CD4-positive, alpha-beta T cell treated with Interleukin-6 for 4 hours (primary cell): ENCODE results near the gene GDI1.
A peak's percentile ranks its signal among the peaks of the same experiment; 100 is the strongest.

Source experiments
- DNase-seq: peaks from one replicate; pipeline ENCODE4 v3.0.0-alpha.2; 2020; ENCODE audit warnings: mixed read lengths

Gene GDI1

DNA sequence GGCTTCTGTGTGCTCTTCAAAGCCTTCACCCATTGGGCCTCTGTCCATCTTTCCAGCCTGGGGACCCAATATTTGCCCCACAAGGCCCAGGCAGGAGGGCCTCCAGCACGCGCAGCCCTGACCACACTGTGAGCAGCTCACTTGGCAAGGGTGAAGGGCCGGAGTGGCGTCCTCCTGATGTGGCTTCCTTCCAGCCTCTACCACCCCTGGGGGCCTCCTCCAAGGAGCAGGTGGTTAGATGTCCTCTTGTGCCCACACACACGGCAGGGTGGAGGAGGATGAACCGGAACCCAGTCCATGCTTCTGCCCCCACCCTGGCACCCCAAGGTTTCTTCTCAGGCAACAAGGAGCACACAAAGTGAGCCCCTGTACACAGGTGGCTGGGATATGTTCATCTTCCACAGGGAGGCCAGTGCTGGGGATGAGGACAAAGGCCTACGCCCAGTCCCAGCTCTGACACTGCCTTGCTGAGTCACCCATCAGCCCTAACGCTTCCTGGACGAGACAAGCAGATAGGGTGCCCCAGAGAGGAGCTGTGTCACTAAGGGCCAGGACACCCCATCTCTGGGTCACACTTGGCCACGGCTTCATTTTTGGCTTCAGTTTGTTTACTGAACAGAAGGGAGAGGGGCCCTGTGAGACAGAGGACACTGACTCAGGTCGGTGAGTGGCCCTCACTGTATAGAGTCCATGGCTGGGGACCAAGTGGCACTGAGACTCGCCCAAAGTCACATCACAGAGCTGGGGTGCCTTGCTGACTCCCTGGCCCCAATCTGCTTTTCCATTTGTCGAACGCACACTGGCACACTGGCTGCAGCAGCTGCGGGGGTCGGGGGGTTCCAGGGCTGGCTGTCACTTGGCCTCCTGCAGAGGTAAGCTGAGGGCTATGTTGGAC lies 47.5 kb downstream of the GDI1 start:
- no peak for DNase-seq

GRCh38 chrX:154485150-154486051 lies 48.4 kb downstream of the GDI1 start:
- DNase-seq = no peak

DNA sequence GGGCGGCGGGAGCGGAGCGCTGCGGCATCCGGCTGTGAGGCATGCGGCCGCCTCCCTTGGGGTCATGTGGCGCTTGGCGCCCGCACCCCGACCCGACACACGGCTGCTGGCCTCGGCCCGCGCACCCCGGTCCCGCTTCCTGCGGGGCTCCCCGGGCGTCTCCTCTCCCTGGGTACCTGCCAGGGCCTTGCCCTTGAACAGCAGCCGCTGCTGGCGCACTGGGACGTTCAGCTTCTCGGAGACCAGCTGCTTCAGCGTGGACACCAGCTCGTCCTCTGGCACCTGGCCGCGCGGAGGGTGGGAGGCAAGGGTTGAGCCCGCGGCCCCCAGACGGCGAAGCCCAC lies 49.1 kb downstream of the GDI1 start:
- peak; percentile 54 for DNase-seq

- DNase-seq = peak; percentile 69
Observed at GRCh38 chrX:154486396-154487207, 49.6 kb downstream of the GDI1 start, which contains the start of gene UBL4A. TSS of gene UBL4A (minus strand) at chrX:154486615. CDS start at chrX:154486584, 31 bp downstream.

- no peak for DNase-seq
Observed at GRCh38 chrX:154487518-154488290, 50.8 kb downstream of the GDI1 start.

DNA sequence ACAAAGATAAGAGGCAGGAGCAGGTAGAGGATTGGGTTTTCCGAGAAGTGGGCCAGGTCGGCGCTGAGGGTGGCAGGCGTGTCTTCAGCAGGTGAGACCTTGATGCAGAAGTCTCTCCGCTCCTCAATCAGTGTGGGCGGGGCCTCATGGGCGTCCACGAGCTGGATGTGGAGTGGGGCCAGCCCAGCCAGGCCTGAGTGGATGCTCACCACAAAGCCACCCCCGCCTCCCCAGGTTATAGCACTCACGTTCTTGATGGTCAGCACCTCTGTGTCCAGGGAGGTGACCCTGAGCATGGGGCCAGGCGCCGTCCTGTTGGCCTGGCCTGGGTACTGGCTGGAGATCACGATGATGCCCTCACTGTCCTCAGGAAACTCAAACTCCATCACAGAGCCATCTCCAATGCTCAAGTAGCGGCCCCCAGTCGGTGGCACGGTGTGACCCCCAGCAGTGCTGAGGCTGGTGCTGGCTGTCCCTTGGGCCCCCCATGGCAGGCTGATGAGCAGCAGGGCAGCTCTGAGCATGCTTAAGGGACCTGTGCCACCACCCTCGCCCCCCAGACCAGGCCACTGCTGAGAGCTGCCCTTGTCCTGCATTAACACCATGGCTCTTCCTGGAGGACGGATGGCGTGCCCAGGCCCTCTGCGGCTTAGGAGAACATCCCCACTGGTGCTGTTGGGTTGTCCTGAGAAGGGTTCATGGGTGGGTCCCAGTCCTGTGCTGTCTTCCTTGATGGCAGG lies 51.6 kb downstream of the GDI1 start:
- DNase-seq = no peak

DNA sequence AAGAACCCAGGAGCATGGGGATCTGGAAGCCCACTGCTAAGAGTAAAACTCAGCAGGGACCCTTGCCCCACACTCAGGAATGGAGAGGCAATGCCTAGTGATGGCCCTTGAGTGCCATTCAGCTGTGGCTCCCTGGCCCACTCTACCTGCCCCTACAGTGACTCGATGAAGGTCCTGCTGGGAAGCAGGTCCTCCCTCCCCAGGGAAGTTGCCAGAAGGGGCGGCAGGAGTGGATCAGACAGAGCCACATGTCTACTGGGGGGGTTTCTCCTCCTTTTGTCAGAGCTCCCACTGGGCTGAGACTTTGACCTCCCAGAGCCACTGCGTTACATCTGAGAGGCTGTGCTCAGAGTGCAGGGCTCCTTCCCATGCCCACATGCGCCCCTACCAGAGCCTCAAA lies 52.2 kb downstream of the GDI1 start:
- DNase-seq = no peak

- peak; percentile 34 for DNase-seq
Observed at GRCh38 chrX:154490021-154490413, 53.1 kb downstream of the GDI1 start.

DNA sequence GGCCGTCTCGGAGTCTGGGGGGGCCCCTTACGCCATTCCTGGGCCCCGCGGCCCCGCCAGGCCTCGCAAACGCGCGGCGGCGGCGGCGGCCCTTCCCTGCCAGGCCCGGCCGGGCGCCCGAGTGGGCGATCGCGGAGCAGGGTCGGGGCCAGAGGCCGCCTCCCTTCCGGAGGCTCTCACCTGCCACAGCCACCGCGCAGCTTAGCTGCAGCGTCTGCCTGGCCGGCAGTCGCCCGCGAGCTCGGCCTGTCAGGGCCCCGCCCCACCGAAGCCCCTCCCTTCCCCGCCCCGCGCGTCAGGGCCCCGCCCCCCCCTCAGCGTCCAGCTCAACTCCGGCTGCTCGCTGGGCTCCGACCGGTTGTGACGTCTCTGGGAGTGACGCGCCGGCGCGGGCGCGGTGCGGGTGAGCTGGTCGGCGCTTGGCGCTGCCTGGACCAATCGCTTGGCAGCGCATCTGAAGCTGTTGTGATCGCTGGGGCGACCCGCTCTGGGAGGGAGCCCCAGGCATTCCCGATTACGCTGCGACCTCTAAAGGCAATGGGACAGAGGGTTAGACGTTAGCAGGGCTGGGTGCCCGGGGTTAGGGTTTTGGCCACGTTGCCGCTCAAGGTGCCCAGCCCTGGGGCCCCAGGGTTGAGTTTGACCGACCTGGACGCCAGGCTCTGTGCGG lies 53.6 kb downstream of the GDI1 start, which contains the start of gene SLC10A3:
Gene SLC10A3 (minus strand): TSS at position 216 of the 670 bp plus-strand sequence. CDS start 1,689 bp downstream, outside the sequence.
- peak; percentile 91 for DNase-seq
